ENCODE data around the gene ZNF524. TPM values are rescaled to one million over a fixed set of nuclear protein-coding genes. Genes with fewer than 3 reads are reported as not detected.

Gene ZNF524
- total RNA-seq, 1 donor from 2014 or later = 37.8 TPM

DNA sequence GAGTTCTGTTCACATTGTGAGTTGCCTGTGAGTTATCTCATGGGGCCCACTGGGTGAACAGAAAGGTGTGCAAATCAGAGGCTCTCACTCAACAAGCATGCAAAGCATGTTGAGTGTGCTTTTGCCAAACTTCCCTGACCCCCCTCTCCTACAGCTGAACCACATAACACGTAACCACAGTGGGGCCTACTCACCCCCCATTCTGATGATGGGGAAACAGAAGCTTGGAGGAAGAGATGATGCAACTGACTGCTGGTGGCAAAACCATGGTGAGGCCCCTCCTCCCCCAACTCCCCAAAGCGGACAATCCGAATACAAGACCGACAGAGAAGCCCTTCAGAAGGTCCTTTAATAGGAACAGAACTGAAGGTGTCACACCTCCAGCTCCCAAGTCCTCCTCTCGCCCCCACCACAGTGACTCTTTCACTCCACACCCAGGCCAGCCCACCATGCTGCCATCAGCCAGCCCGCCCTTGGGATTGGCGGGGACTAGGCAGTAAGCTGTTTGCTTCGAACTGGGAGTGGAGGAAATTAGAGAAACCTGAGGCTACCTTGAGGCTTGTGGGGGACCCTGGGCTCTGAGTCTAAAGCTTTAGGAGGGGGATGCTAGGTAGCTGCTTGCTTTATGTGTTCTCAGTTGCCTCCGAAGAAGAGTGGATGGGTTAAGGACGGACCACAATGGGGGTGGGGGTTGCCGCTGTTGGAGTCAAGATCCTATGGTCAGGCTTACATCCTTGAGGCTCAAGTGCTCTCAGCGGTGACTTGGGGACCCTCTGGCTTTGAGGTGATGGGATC lies 20.5 kb downstream of the ZNF524 start:
- no peak for DNase-seq (ENCODE audit: low spot score)

GRCh38 chr19:55621205-55621672 lies 21.2 kb downstream of the ZNF524 start:
- no peak for DNase-seq (ENCODE audit: low spot score)

DNA sequence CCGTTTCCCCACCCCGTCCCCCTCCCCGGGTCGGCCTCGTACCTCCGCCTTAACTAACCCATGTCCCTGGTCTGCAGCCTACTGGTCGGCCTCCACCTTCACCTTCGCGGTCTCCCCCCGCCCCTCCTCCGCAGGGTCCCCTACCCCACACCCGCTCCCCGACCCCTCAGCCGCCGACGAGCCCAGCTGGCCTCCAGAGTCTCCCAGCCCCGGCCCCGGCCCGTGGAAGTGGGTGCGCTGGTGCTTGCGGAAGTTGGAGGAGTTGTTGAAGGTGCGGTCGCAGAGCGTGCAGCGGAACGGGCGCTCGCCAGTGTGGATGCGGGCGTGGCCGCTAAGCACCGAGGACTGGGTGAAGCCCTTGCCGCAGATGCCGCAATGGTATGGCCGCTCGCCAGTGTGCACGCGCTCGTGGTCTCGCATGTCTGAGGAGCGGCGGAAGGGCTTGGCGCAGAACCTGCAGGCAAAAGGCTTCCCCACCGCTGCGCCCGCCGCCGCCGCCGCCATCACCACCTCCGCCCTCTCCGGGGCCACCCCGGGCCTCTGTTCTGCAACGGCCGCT lies 21.7 kb downstream of the ZNF524 start:
- DNase-seq (ENCODE audit: low spot score) = no peak

- DNase-seq (ENCODE audit: low spot score) = no peak
Measured at GRCh38 chr19:55622242-55622969, 22.3 kb downstream of the ZNF524 start.

- no peak for DNase-seq (ENCODE audit: low spot score)
Measured at GRCh38 chr19:55623130-55623529, 23.0 kb downstream of the ZNF524 start.

GRCh38 chr19:55623561-55623960 lies 23.5 kb downstream of the ZNF524 start:
- DNase-seq (ENCODE audit: low spot score) = no peak

- DNase-seq (ENCODE audit: low spot score) = peak; percentile 94
Measured at GRCh38 chr19:55624109-55625003, 24.3 kb downstream of the ZNF524 start, which contains the start of gene ZNF784. ZNF784 (minus strand) TSS chr19:55624566; CDS start chr19:55624561, 5 bp downstream.

DNA sequence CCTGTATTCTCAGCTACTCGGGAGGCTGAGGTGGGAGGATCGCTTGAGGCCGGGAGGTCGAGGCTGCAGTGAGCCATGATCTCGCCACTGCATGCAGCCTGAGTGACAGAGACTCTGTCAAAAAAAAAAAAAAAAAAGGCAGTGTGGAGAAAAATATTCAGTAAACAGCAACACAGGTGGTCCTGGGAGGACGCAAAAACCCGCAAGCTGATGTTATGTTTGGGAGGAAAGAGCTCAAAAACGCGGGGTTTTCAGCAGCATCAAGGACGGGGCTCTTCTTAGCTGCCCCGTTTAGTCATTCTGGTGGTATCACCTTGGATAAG lies 24.9 kb downstream of the ZNF524 start:
- no peak for DNase-seq (ENCODE audit: low spot score)

DNA sequence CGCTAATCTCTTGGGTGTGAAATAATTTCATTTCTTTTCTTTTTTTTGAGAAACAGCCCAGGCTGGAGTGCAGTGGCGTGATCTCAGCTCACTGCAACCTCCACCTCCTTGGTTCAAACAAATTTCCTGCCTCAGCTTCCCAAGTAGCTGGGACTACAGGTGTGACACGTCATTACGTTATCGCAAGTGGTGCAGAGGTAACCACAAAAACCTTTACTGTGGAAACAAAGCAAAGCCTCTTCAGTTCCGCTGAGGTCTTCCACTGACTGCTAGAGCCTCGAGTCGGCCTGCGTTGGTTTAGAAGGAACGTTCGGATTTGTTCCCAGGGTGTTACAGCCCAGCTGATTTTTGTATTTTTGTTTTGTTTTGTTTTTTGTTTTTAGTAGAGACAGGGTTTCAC lies 26.3 kb downstream of the ZNF524 start:
- no peak for DNase-seq (ENCODE audit: low spot score)

DNA sequence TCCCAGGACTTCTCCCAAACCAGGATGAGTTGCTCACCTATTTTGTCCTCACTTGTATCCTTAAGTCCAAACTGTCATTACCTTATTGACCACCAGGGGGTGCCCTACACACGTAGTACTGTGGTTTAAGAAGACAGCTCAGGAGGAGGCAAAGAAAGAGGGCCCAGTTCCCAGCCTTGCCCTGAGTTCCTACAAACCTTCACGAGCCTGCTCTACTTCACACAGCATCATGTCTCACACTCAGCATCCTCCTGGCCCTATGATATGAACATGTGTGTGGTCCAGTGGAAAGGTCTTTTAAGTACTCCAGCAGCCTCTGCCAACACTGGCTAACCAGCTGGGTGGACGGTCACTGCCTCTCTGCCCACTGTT lies 32.4 kb downstream of the ZNF524 start:
- DNase-seq (ENCODE audit: low spot score) = peak; percentile 95

DNA sequence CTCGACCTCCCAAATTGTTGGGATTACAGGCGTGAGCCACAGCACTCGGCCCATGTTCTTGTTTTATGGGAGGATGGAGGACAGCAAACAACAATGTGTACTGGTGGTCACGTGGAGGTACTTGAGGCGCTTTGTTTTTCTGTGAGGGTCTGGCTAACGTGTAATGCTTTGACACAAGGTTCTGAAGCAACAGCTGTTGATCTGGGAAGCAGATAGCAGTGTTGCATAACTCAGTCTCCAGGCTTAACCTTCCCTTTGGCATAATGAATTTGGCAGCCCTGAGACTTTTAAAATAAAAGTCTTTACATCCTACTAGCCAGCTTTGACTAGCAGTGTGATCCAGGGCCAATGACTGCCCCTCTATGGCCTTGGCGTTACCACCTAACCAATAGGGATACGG lies 33.8 kb downstream of the ZNF524 start:
- DNase-seq (ENCODE audit: low spot score) = no peak

DNA sequence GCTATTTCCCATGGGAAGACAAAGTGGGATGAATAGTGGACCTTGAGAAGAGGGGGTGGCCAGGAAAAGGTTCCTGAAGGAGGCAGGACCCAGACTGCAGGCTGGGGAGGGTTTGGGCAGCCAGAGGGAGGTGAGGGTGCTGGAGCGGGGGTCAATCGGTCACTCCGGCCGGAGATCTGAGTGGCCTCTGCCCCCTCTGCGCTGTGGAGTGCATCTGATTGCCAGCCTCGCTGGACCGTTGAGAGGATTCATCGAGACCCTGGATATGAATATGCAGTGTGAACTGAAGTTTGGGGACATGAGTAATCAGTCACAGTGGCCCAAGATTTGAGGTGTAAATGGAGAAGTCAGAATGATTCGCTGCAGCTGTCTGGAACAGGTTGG lies 35.2 kb downstream of the ZNF524 start:
- no peak for DNase-seq (ENCODE audit: low spot score)

GRCh38 chr19:55635856-55636440 lies 35.9 kb downstream of the ZNF524 start:
- DNase-seq (ENCODE audit: low spot score) = no peak

- no peak for DNase-seq (ENCODE audit: low spot score)
Measured at GRCh38 chr19:55636723-55637122, 36.6 kb downstream of the ZNF524 start.

- DNase-seq (ENCODE audit: low spot score) = no peak
Measured at GRCh38 chr19:55637534-55637933, 37.4 kb downstream of the ZNF524 start.

DNA sequence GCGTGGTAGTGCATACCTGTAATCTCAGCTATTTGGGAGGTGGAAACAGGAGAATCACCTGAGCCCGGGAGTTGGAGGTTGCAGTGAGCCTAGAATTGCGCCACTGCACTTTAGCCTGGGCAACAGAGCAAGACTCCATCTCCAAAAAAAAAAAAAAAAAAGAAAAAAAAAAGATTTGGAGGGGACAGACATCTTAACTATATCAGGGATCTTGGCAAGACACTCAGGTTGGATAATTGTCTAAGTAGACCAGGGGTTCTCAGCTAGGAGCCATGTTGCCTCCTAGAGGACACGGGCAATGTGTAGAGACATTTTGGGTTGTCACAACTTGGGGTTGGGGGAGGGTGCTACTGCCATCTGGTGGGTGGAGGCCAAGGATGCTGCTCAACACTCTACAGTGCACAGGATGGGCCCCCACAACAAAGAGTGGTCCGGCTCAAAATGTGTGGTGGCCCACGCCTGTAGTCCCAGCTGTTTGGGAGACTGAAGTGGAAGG lies 38.8 kb downstream of the ZNF524 start:
- no peak for DNase-seq (ENCODE audit: low spot score)

DNA sequence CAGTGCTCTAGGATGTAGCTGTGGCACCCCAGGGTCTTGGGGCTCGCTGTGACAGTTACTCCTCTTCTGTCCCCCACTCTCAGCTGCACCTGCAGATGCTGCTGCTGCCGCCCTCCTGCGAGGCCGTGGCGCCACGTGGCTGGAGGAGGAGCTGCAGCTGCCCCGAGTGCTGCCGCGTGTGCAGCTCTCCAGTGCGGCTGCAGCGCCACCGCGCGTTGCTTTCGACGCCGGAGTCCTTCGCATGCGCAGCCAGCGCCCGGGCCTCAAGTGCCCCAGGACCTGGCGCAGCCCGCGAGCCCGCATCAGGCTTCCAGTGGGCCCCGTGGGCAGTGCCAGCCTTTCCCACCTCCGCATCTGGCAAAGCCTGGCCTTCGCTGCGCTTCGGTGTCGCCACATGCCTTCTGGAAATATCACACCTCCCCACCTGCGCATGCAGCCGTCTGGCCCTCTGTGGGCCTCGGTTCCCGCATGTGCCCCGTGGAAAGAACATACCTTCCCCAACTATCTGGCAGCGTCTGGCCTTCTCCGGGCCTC lies 40.0 kb downstream of the ZNF524 start:
- DNase-seq (ENCODE audit: low spot score) = peak; percentile 73

DNA sequence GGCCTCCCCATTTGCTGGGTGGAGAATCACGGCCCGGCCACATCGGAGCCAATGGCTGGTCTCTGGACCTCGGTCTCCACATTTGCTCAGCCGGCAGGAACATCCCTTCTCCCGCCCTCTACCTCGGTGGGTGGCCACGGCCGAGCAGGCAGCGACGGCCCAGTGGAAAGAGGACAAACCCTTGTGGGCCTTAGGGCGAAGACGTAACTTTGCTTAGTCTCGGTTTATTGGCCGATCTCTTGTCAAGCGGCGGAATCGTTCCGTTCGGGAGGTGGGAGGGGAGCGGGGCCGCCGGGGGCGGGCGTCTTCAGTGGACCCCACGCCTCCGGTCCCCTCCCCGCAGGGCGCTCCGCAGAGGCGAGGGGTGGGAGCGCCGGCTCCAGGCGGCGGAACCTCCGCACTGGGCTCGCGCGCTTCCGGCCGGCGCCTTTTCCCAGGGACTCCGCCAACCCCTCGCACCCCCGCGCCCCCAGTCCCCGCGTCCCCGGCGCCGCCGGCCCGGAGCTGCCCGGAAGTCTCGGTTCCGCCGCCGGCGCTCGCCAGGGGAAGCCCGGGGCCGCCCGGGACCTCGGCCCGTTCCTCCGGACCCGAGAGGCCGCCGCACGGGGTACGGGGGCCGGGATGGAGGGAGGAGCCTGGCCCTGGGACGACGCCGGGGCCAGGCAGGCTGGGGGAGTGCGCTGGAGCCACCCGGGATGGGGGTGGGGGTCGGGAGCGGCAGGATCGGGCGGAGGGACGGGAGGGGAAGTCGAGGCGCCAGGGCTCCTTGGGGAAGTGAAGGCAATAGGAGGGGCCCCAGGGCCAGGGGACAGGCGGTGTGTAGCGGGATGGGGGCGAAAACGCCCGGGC lies 40.7 kb downstream of the ZNF524 start, which contains the start of gene ZNF580:
ZNF580 (plus strand) TSS at position 426 of the 849 bp plus-strand sequence. CDS start 1,507 bp downstream, outside the sequence.
- DNase-seq (ENCODE audit: low spot score) = peak; percentile 59

GRCh38 chr19:55641426-55642152 lies 41.5 kb downstream of the ZNF524 start:
- no peak for DNase-seq (ENCODE audit: low spot score)

Measured in mucosa of gallbladder (tissue), 1 donor.